Measurements from ENCODE around the gene FHIT.

The FHIT gene

GRCh38 chr3:60144071-60144470 lies 1107.2 kb downstream of the FHIT start:
- H3K9ac ChIP-seq (ENCODE audit: low read length), result no peak overlapping the region
- TF ChIP-seq EZH2phosphoT487 (IDR thresholded peaks at IDR 0.05; ENCODE audit: low read depth) (no peak), CTCF (IDR thresholded peaks at IDR 0.05; ENCODE audit: low read depth, low read length) (no peak)
- no peak overlapping the region for H3K27ac ChIP-seq (ENCODE audit: low read length)
- no peak overlapping the region for H2AFZ ChIP-seq (ENCODE audit: low read depth, low read length)
- H3K9me3 ChIP-seq (ENCODE audit: insufficient read depth, low read length), result no peaks in the 10 kb centered on the region
- H3K79me2 ChIP-seq (ENCODE audit: low read length), result no peaks in the 10 kb centered on the region
- no peaks in the 10 kb centered on the region for H4K20me1 ChIP-seq (ENCODE audit: insufficient read depth, low read length)
- H3K36me3 ChIP-seq (replicated peaks; ENCODE audit: low read depth, low read length), result no peaks in the 10 kb centered on the region
- 0 out of 2 replicates have a peak, but pooled peaks cover 8% of the 10 kb centered on the region for H3K27me3 ChIP-seq (ENCODE audit: low read depth, low read length)
- H3K4me2 ChIP-seq (ENCODE audit: low read length), result no peak overlapping the region
- no peak overlapping the region for H3K4me3 ChIP-seq (ENCODE audit: low read length)
- H3K4me1 ChIP-seq (ENCODE audit: low read length), result peaks cover 5% of the 10 kb centered on the region

GRCh38 chr3:60142009-60142408 lies 1109.2 kb downstream of the FHIT start:
- Histone ChIP-seq H3K36me3 (replicated peaks; ENCODE audit: low read depth, low read length) (no peaks in the 10 kb centered on the region), H3K27ac (ENCODE audit: low read length) (no peak overlapping the region), H3K27me3 (ENCODE audit: low read depth, low read length) (0 out of 2 replicates have a peak, but pooled peaks cover 12% of the 10 kb centered on the region), H3K4me3 (ENCODE audit: low read length) (no peak overlapping the region), H3K4me1 (ENCODE audit: low read length) (peaks cover 5% of the 10 kb centered on the region), H3K9ac (ENCODE audit: low read length) (no peak overlapping the region), H3K79me2 (ENCODE audit: low read length) (no peaks in the 10 kb centered on the region), H2AFZ (ENCODE audit: low read depth, low read length) (no peak overlapping the region), H3K4me2 (ENCODE audit: low read length) (no peak overlapping the region), H3K9me3 (ENCODE audit: insufficient read depth, low read length) (no peaks in the 10 kb centered on the region), H4K20me1 (ENCODE audit: insufficient read depth, low read length) (no peaks in the 10 kb centered on the region)
- TF ChIP-seq EZH2phosphoT487 (IDR thresholded peaks at IDR 0.05; ENCODE audit: low read depth) (no peak), CTCF (IDR thresholded peaks at IDR 0.05; ENCODE audit: low read depth, low read length) (no peak)

- H3K4me1 ChIP-seq (ENCODE audit: low read length), result peaks cover 5% of the 10 kb centered on the region
- H4K20me1 ChIP-seq (ENCODE audit: insufficient read depth, low read length), result no peaks in the 10 kb centered on the region
- H3K36me3 ChIP-seq (replicated peaks; ENCODE audit: low read depth, low read length), result no peaks in the 10 kb centered on the region
- H3K9ac ChIP-seq (ENCODE audit: low read length), result no peak overlapping the region
- H3K9me3 ChIP-seq (ENCODE audit: insufficient read depth, low read length), result no peaks in the 10 kb centered on the region
- H3K27me3 ChIP-seq (ENCODE audit: low read depth, low read length), result 0 out of 2 replicates have a peak, but pooled peaks cover 12% of the 10 kb centered on the region
- H3K4me3 ChIP-seq (ENCODE audit: low read length), result no peak overlapping the region
- no peak overlapping the region for H3K4me2 ChIP-seq (ENCODE audit: low read length)
- no peak overlapping the region for H2AFZ ChIP-seq (ENCODE audit: low read depth, low read length)
- H3K79me2 ChIP-seq (ENCODE audit: low read length), result no peaks in the 10 kb centered on the region
- TF ChIP-seq CTCF (IDR thresholded peaks at IDR 0.05; ENCODE audit: low read depth, low read length) (no peak), EZH2phosphoT487 (IDR thresholded peaks at IDR 0.05; ENCODE audit: low read depth) (no peak)
- H3K27ac ChIP-seq (ENCODE audit: low read length), result no peak overlapping the region
Measured at GRCh38 chr3:60140160-60140559, 1111.1 kb downstream of the FHIT start.

- Histone ChIP-seq H3K36me3 (replicated peaks; ENCODE audit: low read depth, low read length) (no peaks in the 10 kb centered on the region), H4K20me1 (ENCODE audit: insufficient read depth, low read length) (no peaks in the 10 kb centered on the region), H3K27me3 (ENCODE audit: low read depth, low read length) (0 out of 2 replicates have a peak, but pooled peaks cover 12% of the 10 kb centered on the region), H3K27ac (ENCODE audit: low read length) (no peak overlapping the region), H3K9ac (ENCODE audit: low read length) (no peak overlapping the region), H3K4me1 (ENCODE audit: low read length) (peaks cover 5% of the 10 kb centered on the region), H3K4me2 (ENCODE audit: low read length) (no peak overlapping the region), H2AFZ (ENCODE audit: low read depth, low read length) (no peak overlapping the region), H3K79me2 (ENCODE audit: low read length) (no peaks in the 10 kb centered on the region), H3K4me3 (ENCODE audit: low read length) (no peak overlapping the region), H3K9me3 (ENCODE audit: insufficient read depth, low read length) (no peaks in the 10 kb centered on the region)
- TF ChIP-seq CTCF (IDR thresholded peaks at IDR 0.05; ENCODE audit: low read depth, low read length), result no peak
- no peak for TF ChIP-seq EZH2phosphoT487 (IDR thresholded peaks at IDR 0.05; ENCODE audit: low read depth)
Measured at GRCh38 chr3:60136601-60137000, 1114.7 kb downstream of the FHIT start.
